ENCODE results near the gene SHOX.

The SHOX gene

GRCh38 chrX:675279-675954, 44.8 kb downstream of the SHOX start:
- TF ChIP-seq GATA2 (IDR thresholded peaks at IDR 0.05; ENCODE audit: low read depth, low read length) (no peak), GATA3 (IDR thresholded peaks at IDR 0.05; ENCODE audit: low read depth, low read length) (no peak)

- TF ChIP-seq GATA2 (IDR thresholded peaks at IDR 0.05; ENCODE audit: low read depth, low read length) (no peak), GATA3 (IDR thresholded peaks at IDR 0.05; ENCODE audit: low read depth, low read length) (no peak)
Measured at GRCh38 chrX:675955-676295, 45.3 kb downstream of the SHOX start.

- TF ChIP-seq GATA2 (IDR thresholded peaks at IDR 0.05; ENCODE audit: low read depth, low read length) (no peak), GATA3 (IDR thresholded peaks at IDR 0.05; ENCODE audit: low read depth, low read length) (no peak)
Measured at GRCh38 chrX:677376-677775, 46.8 kb downstream of the SHOX start.

GRCh38 chrX:679291-679979, 48.8 kb downstream of the SHOX start:
- TF ChIP-seq GATA3 (IDR thresholded peaks at IDR 0.05; ENCODE audit: low read depth, low read length) (no peak), GATA2 (IDR thresholded peaks at IDR 0.05; ENCODE audit: low read depth, low read length) (no peak)

GRCh38 chrX:680062-680461, 49.5 kb downstream of the SHOX start:
- TF ChIP-seq GATA3 (IDR thresholded peaks at IDR 0.05; ENCODE audit: low read depth, low read length) (no peak), GATA2 (IDR thresholded peaks at IDR 0.05; ENCODE audit: low read depth, low read length) (no peak)

- TF ChIP-seq GATA3 (IDR thresholded peaks at IDR 0.05; ENCODE audit: low read depth, low read length) = no peak
- no peak for TF ChIP-seq GATA2 (IDR thresholded peaks at IDR 0.05; ENCODE audit: low read depth, low read length)
Measured at GRCh38 chrX:681989-682388, 51.4 kb downstream of the SHOX start.

GRCh38 chrX:682892-683291, 52.3 kb downstream of the SHOX start:
- TF ChIP-seq GATA3 (IDR thresholded peaks at IDR 0.05; ENCODE audit: low read depth, low read length) (no peak), GATA2 (IDR thresholded peaks at IDR 0.05; ENCODE audit: low read depth, low read length) (no peak)

- TF ChIP-seq GATA2 (IDR thresholded peaks at IDR 0.05; ENCODE audit: low read depth, low read length) (no peak), GATA3 (IDR thresholded peaks at IDR 0.05; ENCODE audit: low read depth, low read length) (no peak)
Measured at GRCh38 chrX:683576-683975, 53.0 kb downstream of the SHOX start.

GRCh38 chrX:685120-686032, 54.8 kb downstream of the SHOX start:
- TF ChIP-seq GATA3 (IDR thresholded peaks at IDR 0.05; ENCODE audit: low read depth, low read length) (no peak), GATA2 (IDR thresholded peaks at IDR 0.05; ENCODE audit: low read depth, low read length) (no peak)

GRCh38 chrX:689983-690382, 59.4 kb downstream of the SHOX start:
- no peak for TF ChIP-seq GATA3 (IDR thresholded peaks at IDR 0.05; ENCODE audit: low read depth, low read length)
- no peak for TF ChIP-seq GATA2 (IDR thresholded peaks at IDR 0.05; ENCODE audit: low read depth, low read length)

- TF ChIP-seq GATA2 (IDR thresholded peaks at IDR 0.05; ENCODE audit: low read depth, low read length) (no peak), GATA3 (IDR thresholded peaks at IDR 0.05; ENCODE audit: low read depth, low read length) (no peak)
Measured at GRCh38 chrX:694800-695199, 64.2 kb downstream of the SHOX start.

- TF ChIP-seq GATA2 (IDR thresholded peaks at IDR 0.05; ENCODE audit: low read depth, low read length) (no peak), GATA3 (IDR thresholded peaks at IDR 0.05; ENCODE audit: low read depth, low read length) (no peak)
Measured at GRCh38 chrX:698206-698605, 67.6 kb downstream of the SHOX start.

- TF ChIP-seq GATA2 (IDR thresholded peaks at IDR 0.05; ENCODE audit: low read depth, low read length) (no peak), GATA3 (IDR thresholded peaks at IDR 0.05; ENCODE audit: low read depth, low read length) (no peak)
Measured at GRCh38 chrX:700936-701335, 70.3 kb downstream of the SHOX start.

GRCh38 chrX:701673-702072, 71.1 kb downstream of the SHOX start:
- TF ChIP-seq GATA3 (IDR thresholded peaks at IDR 0.05; ENCODE audit: low read depth, low read length) (no peak), GATA2 (IDR thresholded peaks at IDR 0.05; ENCODE audit: low read depth, low read length) (no peak)
